HG03097 (cell line): ENCODE results near the gene MDP1.
A peak's percentile ranks its signal among the peaks of the same experiment; 100 is the strongest.
"Not testable (repeated sequence)": the region's sequence is repeated elsewhere in the genome, so short reads cannot be mapped to it uniquely, and the experiment has no call there.

ENCODE experiments used
- ATAC-seq: cut with Tn5 transposase; IDR thresholded peaks from one replicate; pipeline ENCODE4 v1.9.1; 2021; ENCODE audit not compliant: unreplicated experiment, low FRiP score

The MDP1 gene

DNA sequence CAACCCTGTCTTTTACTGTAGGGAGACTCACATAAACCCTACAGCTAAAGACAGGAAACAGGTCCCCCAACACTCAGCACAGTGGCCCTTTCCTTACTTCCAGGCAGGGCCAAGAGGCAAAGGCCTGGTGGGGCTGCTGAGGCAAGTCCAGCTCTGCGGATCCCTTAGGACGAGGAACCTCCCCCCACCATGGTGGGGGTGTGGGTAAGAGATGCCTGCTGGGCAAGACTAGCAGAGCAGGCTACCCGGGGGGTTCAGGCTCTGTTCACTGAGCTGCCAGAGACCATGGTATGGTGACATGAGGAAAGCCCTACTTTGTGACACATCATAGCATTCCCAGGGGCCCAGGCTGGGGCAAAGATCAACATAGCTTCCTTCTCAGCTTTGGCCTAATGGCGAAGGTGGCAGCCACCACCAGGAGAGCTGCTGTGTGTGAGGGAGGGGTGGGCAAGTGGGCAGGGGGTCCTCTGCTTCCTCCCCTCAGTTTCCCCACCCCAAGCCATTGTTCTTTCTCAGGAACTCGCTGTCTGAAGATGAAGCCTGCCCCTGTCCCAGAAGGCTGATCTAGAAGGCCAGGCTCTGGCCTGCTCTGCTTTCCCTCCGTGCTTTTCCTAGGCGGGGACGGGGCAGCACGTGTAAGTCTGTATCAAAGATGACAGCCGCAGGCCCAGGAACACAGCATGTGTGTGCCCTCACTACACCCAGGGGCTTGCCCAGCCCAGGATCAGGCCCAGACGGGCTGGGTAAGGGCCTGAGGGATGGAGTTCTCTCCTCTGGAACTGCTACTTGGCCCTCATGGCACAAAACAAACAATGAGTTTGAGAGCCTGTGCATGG, 36.6 kb upstream of the MDP1 start:
- ATAC-seq, result no peak

DNA sequence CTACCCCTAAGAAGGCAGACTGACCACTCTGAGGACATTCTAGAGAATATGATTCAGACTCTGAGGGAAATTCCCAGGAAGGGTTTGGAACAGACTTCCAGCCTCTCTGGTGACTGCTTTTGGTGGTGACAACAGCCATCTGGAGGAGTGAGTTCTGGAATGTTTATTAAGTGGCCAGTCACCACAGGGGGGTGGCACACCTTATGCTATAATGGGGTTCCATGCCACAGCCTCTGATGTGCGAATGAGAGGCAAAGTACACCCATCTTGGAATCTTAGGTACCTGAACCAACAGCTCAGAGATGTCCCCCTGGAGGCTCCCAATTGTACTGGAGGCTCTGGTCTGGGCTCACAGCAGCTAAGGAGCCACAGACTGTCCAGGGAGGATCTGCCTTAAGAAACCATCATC, 36.0 kb upstream of the MDP1 start:
- no peak for ATAC-seq

DNA sequence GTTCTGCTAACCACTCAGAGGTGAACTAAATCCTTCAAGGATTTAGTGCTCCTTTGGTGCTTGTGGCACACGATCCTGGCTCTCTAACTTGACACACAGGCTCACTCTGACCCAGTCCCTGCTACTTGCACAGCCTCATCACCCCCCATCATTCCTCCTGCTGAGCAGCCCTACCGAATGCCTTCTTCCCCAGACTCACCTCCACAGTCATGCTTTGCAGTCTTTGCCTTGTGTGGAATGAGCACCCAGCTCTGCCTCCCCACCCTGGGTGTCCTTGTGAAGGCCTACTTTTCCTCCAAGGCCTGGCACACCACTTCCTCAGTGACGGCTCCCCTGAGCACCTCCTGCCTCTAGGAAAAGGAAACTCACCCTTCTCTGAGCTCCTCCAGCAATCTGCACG, 34.5 kb upstream of the MDP1 start:
- ATAC-seq, result no peak

DNA sequence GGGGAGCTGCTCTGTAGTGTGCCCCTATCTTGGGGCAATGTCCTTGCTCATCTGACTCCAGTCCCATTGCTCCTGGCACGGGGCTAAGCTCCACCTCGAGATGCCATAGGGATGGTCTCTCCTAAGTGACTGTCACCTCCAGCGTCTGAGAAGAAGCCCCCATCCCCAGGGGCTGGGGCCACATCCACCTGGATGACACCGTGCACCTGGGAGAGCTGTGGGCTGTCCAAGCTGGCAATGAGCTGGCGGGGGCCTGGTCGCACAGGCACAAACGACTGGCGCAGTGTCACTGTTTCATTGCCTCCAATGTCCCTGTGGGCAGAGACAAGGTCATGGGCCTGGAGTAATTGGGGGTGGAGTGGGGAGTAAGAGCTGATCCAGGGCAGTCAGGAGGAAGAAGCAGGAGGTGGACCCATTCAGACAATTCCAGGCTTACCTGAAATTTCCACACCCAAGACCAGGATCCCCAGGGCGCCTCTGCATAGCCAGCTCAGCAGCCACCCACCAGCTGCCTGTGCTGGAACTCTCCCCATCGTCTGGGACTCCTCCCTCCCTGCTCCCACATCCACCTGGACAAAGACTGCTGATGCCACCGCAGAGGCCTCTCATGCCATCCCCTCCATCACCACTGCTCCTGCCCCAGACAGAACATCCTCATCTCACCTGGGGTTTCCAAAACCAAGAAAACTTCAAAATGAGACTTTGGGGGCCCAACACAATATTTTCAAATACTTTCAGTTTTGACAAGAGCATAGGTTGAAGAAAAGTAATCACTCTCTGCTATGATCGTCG, 33.6 kb upstream of the MDP1 start:
- ATAC-seq, result no peak

DNA sequence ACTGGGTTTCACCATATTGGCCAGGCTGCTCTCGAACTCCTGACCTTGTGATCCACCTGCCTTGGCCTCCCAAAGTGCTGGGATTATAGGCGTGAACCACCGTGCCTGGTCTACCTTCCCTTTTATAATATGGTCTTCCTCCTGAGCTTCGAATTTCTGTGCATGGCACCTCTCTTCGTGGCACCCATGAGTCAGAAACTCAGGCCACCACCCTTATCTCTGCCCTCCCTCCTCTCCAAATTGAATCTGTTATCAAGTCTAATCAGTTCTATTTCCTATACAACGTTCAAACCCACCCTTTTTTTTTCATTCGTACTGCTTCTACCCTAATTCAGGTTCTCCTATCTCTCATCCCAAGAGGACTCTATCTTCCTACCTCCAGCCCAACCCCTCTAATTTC, 31.6 kb upstream of the MDP1 start:
- ATAC-seq, result no peak

DNA sequence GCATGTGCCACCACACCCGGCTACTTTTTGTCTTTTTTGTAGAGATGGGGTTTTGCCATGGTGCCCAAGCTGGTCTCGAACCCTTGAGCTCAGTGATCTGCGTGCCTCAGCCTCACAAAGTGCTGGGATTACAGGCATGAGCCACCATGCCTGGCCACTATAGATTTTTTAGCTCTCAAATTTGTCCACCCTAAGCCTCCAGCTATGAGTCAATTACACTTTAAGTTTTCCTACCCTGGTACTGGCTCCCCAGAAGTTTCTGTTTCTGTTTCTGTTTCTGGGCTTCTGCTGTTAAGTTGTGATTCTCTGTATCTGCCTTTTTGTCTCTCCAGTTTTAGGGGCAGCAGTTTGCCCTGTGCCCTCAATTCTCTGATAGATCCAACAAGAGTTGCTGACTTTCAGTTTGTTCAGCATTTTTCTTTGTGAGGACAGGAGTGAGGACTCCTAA, 30.9 kb upstream of the MDP1 start:
- ATAC-seq, result no peak

DNA sequence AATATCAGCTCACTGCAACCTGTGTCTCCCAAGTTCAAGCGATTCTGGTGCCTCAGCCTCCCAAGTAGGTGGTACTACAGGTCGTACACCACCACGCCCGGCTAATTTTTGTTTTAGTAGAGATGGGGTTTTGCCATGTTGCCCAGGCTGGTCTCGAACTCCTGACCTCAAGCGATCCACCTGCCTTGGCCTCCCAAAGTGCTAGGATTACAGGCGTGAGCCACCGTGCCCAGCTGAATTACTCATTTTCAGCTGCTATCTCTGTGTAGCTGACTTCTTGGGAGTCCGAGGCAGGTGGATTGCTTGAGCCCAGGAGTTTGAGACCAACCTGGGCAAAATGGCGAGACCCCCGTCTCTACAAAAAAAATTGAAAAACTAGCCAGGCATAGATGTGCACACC, 29.5 kb upstream of the MDP1 start:
- ATAC-seq, result not testable (repeated sequence)

DNA sequence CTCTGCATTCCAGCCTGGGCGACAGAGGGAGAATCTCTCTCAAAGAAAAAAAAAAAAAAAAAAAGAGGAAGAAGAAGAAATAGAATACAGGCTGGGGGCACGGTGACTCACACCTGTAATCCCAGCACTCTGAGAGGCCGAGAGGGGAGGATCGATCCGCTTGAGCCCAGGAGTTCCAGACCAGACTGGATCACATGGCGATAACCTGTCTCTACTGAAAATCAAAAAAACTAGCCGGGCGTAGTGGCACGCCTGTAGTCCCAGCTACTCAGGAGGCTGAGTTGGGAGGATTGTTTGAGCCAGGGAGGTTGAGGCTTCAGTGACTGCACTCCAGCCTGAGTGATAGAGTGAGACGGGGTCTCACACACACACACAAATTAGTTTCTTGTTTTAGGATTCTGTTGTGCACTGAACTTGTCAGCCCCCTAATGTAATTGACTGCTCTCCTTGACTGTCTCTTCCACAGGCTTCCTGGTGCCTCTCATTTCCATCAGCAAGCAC, 27.5 kb upstream of the MDP1 start:
- ATAC-seq, result no peak

DNA sequence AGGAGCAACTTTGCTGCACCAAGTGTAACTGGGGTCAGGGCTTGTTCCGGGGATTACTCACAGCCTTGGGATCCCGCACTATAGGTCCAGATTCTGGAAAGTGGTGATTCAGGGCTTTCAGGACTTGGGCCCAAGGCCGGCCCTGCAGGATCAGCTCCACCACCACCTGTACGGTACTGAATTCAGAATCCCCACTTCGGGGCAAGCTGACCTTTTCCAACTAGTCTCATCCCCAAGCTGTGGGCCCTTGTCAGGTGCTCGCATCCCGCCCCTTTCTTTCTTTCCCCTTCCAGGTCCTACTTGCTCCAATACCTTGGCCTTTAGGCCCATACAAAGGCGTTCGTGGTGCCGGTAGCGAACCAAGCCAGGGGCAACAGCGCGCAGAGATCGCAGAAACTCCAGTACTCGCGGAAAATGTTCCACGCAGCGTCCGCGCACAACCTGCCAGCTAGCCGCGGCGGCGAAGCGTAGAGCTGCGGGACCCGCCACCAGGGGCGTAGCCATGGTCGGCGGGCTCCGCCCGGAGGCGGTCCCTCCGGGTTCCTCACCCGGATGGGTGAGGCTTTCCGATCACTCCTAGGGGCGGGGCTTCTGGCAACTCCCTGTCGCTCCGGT, 26.1 kb upstream of the MDP1 start:
- ATAC-seq, result peak; percentile 81

DNA sequence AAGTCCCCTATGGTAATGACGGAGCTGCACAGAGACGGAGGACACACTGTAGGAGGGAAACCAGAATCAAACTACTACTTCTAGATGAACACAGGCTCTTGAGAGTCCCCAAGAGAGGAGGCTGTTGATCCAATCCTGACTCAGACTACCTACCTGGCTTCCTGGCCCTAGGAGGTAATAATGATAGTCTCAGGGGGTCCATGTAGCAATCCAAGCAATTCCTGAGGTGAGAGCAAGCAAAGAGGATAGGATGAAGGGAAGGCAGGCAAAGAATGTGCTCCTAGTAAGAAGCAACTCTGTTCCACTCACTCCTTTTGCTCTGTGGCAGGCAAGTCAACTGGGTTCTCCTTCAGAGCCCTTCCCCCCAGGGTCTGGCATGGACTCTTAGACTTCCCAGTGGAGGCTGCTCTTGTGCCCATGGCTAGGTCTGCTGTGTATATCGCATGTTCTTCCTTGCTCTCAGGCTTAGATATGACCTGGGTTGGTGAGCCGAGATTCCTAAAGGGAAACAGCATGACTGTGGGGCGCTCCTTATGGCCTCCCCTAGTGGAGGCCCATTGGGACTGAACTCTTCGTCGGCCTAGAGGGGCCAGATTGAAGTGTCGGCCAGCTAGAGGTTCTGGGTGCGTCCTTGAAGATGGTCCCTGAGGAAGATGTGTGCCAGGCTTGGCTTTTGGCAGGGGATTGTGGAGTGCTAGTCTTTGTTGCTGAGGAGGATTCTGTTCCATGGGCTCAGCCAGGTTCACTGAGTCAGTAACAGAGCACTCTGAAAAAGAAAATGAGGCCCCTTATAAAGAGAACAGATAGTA, 24.4 kb upstream of the MDP1 start:
- ATAC-seq, result no peak

DNA sequence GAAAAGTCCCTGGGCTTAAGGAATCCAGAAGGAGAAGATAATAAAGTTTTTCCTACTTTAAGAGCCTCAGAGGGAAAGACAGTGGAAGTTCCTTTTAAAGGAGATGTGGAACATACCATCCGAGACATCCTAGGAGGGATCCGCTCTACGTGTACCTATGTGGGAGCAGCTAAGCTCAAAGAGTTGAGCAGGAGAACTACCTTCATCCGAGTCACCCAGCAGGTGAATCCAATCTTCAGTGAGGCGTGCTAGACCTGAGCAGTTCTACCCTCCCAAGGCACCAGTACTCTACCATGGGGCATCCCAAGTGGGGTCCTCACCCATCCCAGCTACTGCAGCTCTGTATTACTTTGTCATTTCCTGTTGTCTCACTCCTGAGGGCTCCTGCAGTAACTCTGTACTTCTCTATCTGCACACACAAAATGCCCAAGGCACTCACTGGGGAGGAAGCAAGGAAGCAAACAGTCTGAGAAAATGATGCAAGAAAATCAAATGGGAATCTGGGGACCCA, 22.7 kb upstream of the MDP1 start:
- no peak for ATAC-seq

DNA sequence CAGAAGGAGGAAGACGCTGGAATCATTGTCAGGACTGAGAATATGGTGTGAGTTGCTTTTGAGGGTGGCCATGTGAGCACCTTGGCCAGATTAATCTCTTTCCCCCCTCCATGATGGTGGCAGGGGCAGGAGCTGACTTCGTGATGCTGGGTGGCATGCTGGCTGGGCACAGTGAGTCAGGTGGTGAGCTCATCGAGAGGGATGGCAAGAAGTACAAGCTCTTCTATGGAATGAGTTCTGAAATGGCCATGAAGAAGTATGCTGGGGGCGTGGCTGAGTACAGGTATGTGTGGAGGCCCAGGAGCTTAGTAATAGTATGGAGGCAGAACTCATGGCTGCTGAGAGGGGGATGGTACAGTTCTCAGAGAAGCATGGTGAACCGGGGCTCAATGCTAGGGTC, 22.3 kb upstream of the MDP1 start:
- no peak for ATAC-seq

DNA sequence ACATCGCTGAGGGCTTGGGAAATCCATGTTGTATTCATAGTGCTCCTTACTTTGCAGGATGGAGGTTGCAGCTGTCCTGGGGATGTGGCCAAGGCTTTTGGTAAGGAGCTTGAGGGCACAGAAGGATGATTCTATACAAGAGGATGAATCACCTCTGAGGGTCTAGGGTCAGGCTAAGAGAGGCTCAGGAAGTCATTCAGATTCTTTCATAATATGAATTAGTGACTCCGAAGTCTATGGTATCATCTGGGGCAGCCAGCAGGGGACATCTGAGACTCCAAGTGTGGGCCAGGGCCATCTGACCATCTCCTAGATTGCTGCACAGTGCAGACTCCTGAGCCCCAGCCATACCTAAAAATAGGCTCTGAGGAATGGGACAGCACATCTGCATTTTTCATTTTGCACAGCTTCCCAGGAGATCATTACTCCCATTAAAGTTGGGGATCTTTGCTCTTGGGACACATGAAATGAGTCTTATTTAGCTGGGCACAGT, 21.6 kb upstream of the MDP1 start:
- ATAC-seq, result no peak

DNA sequence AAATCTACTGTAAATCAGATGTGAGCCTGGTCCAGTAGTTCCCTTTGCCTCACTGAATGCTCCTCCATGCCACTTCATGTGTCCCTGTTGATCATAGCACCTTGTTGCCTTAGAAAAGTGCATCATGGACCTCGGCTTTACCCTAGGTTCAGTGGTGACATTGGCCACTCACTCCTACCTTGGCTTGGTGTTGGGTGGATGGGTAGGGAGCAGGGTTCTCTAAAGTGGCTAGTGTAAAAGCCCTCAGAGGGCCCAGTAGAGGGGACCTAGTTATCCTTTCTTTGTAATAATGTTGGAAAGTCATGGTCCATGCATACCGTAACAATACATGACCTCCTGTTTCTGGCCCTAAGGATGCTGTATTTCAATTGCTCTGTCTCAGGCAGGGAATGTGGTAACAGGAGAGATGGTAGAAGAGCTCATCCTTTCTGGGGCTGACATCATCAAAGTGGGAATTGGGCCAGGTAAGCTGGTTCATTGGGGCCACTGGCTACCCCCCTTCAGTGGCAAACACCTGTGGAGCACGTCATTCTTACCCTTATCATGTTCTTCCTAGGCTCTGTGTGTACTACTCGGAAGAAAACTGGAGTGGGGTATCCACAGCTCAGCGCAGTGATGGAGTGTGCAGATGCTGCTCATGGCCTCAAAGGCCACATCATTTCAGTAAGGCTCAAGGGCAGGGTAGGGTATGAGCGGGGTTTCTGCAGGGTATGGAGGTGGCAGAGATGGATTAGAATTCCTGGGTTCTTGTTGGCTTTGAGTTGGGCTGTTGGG, 21.0 kb upstream of the MDP1 start:
- no peak for ATAC-seq

DNA sequence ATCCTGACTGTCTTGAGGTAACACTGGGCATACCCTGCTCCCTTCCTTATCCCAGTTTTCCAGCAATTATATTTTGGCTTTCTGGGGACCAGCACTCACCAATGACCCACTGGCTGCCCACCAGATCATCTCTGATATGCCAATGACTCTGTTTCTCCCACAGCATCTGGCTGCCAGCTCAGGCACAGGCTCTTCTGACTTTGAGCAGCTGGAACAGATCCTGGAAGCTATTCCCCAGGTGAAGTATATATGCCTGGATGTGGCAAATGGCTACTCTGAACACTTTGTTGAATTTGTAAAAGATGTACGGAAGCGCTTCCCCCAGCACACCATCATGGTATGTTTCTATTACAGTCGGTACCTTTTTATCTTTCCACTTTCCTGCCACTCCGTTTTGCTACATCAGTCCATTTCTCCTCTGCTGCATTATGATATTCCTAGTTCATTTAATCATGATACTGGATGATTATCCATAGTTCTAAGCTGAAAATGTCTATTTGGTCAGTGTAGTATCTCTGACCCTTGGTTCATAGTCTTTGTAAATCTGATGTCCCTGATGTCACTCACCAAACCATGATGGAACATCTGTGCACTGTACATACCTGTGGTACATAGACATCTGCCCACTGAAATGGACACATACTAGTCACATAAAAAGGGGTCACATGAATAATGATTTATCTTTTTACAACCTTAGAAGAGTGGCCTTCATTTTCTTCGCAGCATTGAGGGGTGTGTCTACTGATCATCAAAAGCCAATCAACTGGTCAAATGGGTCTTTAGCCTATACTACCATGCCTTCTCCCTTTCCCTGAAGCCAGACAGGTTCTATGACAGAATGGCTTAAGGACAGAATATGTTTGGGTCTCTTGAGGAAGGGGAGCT, 20.2 kb upstream of the MDP1 start:
- no peak for ATAC-seq

DNA sequence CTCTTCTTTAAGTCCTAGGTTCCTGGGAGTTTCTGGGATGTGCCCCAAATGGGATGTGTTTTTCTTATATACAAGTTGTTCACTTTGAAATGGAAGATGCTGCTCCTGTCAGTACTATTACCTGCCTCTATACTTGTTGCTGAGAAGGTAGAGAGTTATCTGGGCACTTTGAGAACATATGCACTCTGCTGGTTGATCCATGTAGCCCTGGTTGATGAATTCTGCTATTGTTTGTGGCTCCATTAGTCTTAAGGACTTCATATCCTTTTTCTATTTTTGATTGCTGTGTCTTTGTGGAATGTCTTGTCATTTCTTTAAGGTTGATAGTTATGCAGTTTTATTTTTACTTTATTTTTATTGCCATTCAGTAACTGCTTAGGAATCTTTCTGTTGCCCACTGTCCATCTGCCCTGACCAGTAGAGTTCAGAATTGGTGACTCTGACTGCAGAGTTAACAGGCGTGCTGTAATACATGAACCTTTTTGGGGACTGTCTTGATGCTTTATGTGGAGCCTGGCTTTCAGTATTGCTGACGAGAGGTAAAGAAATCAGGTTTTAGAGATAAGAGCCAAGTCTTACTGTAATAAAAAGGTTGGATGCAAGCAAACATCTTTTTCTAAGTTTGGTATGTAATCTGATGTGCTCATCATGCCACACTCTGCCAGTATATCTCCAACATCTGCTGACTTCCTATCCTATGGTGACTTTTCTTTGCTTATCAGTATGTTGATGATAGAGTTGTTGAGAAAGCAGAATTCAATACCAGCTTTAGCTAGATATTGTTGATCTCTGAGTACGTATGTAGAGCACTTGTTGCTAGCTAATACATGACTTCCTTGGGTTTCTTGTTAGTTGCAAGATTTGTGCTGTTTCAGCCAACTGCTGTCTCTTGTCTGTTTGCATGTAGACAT, 18.5 kb upstream of the MDP1 start:
- ATAC-seq, result no peak

DNA sequence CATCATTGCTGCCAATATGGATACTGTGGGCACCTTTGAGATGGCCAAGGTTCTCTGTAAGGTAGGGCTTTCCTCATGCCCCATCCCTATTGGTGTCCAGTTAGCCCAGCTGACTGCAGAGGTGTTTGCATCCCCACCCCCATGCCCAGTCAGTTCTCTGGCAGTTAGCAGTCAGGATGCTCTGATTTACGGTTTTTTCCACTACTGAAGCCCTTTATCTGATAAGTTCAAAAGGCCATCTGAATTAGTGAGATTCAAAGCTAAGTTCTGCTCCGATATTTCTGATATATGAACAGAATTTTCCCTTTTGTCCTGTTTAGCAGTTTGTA, 17.6 kb upstream of the MDP1 start:
- ATAC-seq, result no peak
